Hematopoietic multipotent progenitor cell treated with erythropoietin and hydrocortisone succinate and interleukin-3 and kit ligand, for 8 days (in vitro differentiated cells): ENCODE data around the gene RBM41.

Experiments used
- DNase-seq: peaks from one replicate; pipeline ENCODE4 v3.0.0-alpha.2; 2015

Gene RBM41

DNA sequence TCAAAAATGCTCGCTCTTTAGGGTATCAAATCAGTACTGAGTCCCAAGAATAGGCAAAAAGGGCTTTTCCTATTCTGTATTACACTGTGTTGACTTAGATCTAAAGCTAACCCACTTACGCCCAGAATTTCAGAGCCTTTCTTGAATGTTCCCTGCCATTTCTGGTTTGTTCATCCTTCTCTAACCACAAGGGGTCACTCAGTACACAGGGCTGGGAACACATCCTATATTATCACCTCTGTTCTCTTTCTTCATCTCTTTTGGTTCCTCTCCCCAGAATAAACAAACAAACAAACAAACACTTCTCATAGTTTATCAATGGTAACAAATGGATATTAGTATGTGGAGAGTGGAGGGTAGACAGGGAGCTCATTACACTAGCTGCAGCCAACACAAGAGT, 93.1 kb downstream of the RBM41 start:
- DNase-seq = peak; percentile 40

DNA sequence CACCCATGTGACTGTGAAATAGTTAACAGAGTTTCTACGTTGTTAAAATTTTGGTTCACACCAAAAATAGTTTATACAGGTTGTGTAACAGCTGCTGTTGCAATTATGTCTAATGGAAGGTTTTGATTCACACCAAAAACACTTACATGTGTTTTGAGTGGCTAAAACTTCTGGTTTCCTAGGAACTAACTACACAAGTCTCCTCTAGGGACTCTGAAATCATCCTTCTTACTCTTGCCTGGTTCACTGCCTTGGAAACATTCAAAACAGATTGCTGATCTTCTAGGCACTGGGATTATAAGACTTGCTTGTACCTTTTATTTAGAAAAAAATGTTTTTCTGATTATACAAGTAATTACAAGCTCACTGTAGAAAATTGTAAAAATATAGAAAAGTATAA, 103.7 kb downstream of the RBM41 start:
- DNase-seq = no peak
